ENCODE results near the gene CCL25. TPM values are rescaled to one million over a fixed set of nuclear protein-coding genes. Genes with fewer than 3 reads are reported as not detected.

Gene CCL25
- total and polyA plus RNA-seq, 9 of the 15 experiments (the other 6 are each of a cell fraction or from before 2014, with no cell fraction given), result 0.15 TPM; not detected in 8

- TF ChIP-seq ZBTB12 (CRISPR knock-in tag; IDR thresholded peaks at IDR 0.05) (peak; percentile 48; the same call in 1 of the 2 replicates), NKRF (IDR thresholded peaks at IDR 0.05; ENCODE audit: borderline replicate concordance) (peak; percentile 57; the same call in 1 of the 2 replicates), MAX (CRISPR knock-in tag; IDR thresholded peaks at IDR 0.05) (peak; percentile 57; the same call in 1 of the 2 replicates), RB1 (IDR thresholded peaks at IDR 0.05; ENCODE audit: low read depth) (peak; percentile 87), PML (IDR thresholded peaks at IDR 0.05; ENCODE audit: low read length) (0 out of 2 replicates have a peak, but pooled peaks have one; percentile 29), ZNF445 (CRISPR knock-in tag; IDR thresholded peaks at IDR 0.05; ENCODE audit: low read depth) (no peak), POLR2G (IDR thresholded peaks at IDR 0.05; ENCODE audit: low read depth, low read length) (peak; percentile 99), GTF2A2 (tag; IDR thresholded peaks at IDR 0.05) (no peak), HMGN3 (IDR thresholded peaks at IDR 0.05; ENCODE audit: borderline replicate concordance, extremely low read depth, insufficient read length, low read depth, low read length) (peak; percentile 67), ELF1 (tag; IDR thresholded peaks at IDR 0.05) (peak; percentile 48), BRCA1 (IDR thresholded peaks at IDR 0.05) (no peak), BRCA1 (CRISPR knock-in tag; IDR thresholded peaks at IDR 0.05) (no peak), ZBTB40 (IDR thresholded peaks at IDR 0.05) (peak; percentile 87), ZBTB40 (CRISPR knock-in tag; IDR thresholded peaks at IDR 0.05) (no peak), RBM22 (IDR thresholded peaks at IDR 0.05; ENCODE audit: low read depth, low read length, poor library complexity, severe bottlenecking) (peak; percentile 67), BCOR (IDR thresholded peaks at IDR 0.05) (peak; percentile 95)
These were observed 46.9 kb upstream of the CCL25 start, which contains the start of gene ELAVL1 (continued) for GRCh38 chr19:8005534-8006256.
